ENCODE measurements around the gene SERGEF. TPM values are rescaled to one million over a fixed set of nuclear protein-coding genes. Genes with fewer than 3 reads are reported as not detected.

SERGEF gene
- total and polyA plus RNA-seq, 2 experiments from 2014 or later = 18.3 to 23.2 TPM

DNA sequence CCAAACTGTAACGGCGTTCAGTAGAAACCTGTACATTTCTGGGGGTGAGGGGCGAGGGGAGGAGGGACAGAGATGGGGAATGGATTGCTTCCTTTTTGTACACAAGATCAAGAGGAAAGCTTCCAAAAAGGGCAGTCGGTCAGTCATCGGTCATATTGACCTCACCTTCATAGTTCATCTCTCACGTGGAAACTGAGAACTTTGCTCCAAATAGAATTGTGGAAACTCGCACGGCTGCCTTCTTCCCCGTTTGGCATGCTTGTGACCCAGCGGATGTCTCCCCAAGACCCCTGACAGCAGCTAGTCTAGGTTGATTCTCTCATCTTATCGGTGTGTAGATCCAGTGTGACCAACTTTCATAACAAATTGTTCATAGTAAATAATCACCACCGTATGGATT, 230.7 kb downstream of the SERGEF start:
- Histone ChIP-seq H3K9me3 (ENCODE audit: low read depth) (no peaks in the 10 kb centered on the region), H3K36me3 (ENCODE audit: low read depth) (no peaks in the 10 kb centered on the region), H3K4me1 (ENCODE audit: insufficient read depth) (peaks cover 9% of the 10 kb centered on the region), H3K27ac (no peak overlapping the region), H2AFZ (no peak overlapping the region), H4K20me1 (ENCODE audit: insufficient read depth) (no peaks in the 10 kb centered on the region), H3K27me3 (replicated peaks; ENCODE audit: insufficient read depth) (no peaks in the 10 kb centered on the region; the same call in 1 of the 2 replicates), H3K9ac (no peak overlapping the region), H3K9me2 (ENCODE audit: insufficient read depth) (no peaks in the 10 kb centered on the region), H3K79me2 (ENCODE audit: insufficient read depth) (no peaks in the 10 kb centered on the region), H3K4me3 (no peak overlapping the region), H3F3A (ENCODE audit: insufficient read depth) (peaks cover 2% of the 10 kb centered on the region; the same call in 1 of the 2 replicates), H3K4me2 (ENCODE audit: unreplicated experiment) (no peak overlapping the region)
- in situ Hi-C loops (cut with MboI) = no loop called here
- no peak for DNase-seq
- TF ChIP-seq EZH2 (IDR thresholded peaks at IDR 0.05; ENCODE audit: insufficient read depth, poor library complexity, severe bottlenecking) (no peak), EZH2phosphoT487 (IDR thresholded peaks at IDR 0.05; ENCODE audit: insufficient read depth, low read depth) (no peak)
- WGBS, 2 experiments (ENCODE audit: low coverage in 1 of 2, low lambda C conversion rate in 2 of 2, missing lambda C conversion rate in 2 of 2) = 69 to 73% methylated on average over 11 to 12 of the region's 12 CpGs

DNA sequence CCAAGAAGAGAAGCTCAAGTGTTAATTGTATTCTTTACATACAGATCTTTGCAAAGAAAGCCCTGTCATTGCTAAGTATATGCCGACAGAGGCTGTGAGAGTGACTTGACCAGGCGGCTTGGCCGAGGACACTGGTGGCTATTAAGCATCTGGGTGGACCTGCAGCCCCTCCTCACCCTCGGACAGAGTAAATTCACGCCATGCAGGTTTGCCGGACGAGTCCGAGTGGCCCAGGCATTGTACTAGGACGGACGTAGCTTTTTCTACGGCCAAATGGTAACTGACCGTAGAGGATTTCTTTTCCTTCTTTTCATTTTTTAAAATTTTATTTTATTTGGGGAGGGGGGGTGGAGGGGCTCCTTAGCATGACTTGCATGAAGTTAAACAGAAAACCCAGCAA, 231.2 kb downstream of the SERGEF start:
- Histone ChIP-seq H3F3A (ENCODE audit: insufficient read depth) (no peaks in the 10 kb centered on the region), H3K36me3 (ENCODE audit: low read depth) (no peaks in the 10 kb centered on the region), H3K4me3 (no peak overlapping the region), H3K27me3 (replicated peaks; ENCODE audit: insufficient read depth) (no peaks in the 10 kb centered on the region; the same call in 1 of the 2 replicates), H4K20me1 (ENCODE audit: insufficient read depth) (no peaks in the 10 kb centered on the region), H3K4me1 (ENCODE audit: insufficient read depth) (peaks cover 4% of the 10 kb centered on the region), H2AFZ (no peak overlapping the region), H3K27ac (no peak overlapping the region), H3K9me3 (ENCODE audit: low read depth) (no peaks in the 10 kb centered on the region), H3K9me2 (ENCODE audit: insufficient read depth) (no peaks in the 10 kb centered on the region), H3K79me2 (ENCODE audit: insufficient read depth) (no peaks in the 10 kb centered on the region), H3K9ac (no peak overlapping the region), H3K4me2 (ENCODE audit: unreplicated experiment) (no peak overlapping the region)
- WGBS, 2 experiments (ENCODE audit: low coverage in 1 of 2, low lambda C conversion rate in 2 of 2, missing lambda C conversion rate in 2 of 2) = 74 to 82% methylated on average over 12 of the region's 12 CpGs
- no peak for DNase-seq
- TF ChIP-seq EZH2phosphoT487 (IDR thresholded peaks at IDR 0.05; ENCODE audit: insufficient read depth, low read depth) (no peak), EZH2 (IDR thresholded peaks at IDR 0.05; ENCODE audit: insufficient read depth, poor library complexity, severe bottlenecking) (no peak)
- in situ Hi-C loops (cut with MboI) = no loop called here

DNA sequence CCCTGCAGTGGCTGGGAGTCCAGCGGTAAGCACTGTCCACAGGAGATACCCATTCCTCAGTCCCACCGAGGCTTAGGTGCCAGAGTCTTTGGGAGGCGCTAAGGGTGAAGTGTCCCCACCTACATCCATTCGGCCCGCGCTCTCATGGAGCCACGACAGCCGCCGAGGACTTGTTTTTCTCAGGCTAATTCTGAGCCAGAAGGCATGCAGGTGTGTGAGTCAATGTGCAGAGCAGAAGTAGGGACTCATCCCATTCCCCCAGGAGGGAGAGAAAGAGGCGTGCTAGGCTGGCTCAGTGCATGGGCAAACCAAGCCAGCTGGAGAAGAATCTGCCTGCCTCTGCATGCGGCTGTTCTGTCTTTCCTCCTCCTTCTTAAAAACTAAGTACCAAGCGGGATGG, 231.6 kb downstream of the SERGEF start:
- H3K9me2 ChIP-seq (ENCODE audit: insufficient read depth) = no peaks in the 10 kb centered on the region

DNA sequence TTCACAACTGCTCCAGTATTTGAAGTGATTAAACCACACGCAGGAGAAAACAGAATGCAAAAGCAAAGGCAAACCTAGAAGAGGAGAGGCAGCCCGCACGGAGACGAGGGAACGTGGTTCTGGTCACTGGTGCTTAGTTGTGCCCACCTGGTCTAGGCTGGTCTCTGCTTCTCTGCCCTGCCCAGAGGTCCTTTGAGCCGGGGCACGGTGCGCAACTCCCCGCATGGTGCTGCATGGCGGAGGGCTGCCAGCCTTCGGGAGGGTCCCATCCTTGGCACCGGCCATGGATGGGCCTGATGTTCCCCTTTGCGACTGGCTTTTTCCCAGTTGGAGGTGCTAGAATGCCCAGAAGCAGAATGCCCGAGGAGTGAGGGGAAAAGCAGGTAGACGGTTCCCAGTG, 232.2 kb downstream of the SERGEF start:
- Histone ChIP-seq H3K9me2 (ENCODE audit: insufficient read depth) (no peaks in the 10 kb centered on the region), H3K9ac (no peak overlapping the region), H3K27ac (no peak overlapping the region), H4K20me1 (ENCODE audit: insufficient read depth) (no peaks in the 10 kb centered on the region), H3K36me3 (ENCODE audit: low read depth) (no peaks in the 10 kb centered on the region), H3K4me3 (no peak overlapping the region), H3F3A (ENCODE audit: insufficient read depth) (no peaks in the 10 kb centered on the region), H3K79me2 (ENCODE audit: insufficient read depth) (no peaks in the 10 kb centered on the region), H3K9me3 (ENCODE audit: low read depth) (no peaks in the 10 kb centered on the region), H2AFZ (no peak overlapping the region), H3K27me3 (replicated peaks; ENCODE audit: insufficient read depth) (no peaks in the 10 kb centered on the region; the same call in 1 of the 2 replicates), H3K4me2 (ENCODE audit: unreplicated experiment) (no peak overlapping the region), H3K4me1 (ENCODE audit: insufficient read depth) (no peaks in the 10 kb centered on the region)
- in situ Hi-C loops (cut with MboI) = no loop called here
- DNase-seq = no peak
- no peak for TF ChIP-seq EZH2 (IDR thresholded peaks at IDR 0.05; ENCODE audit: insufficient read depth, poor library complexity, severe bottlenecking)
- no peak for TF ChIP-seq EZH2phosphoT487 (IDR thresholded peaks at IDR 0.05; ENCODE audit: insufficient read depth, low read depth)
- 66 to 83% methylated on average over 15 of the region's 15 CpGs for WGBS, 2 experiments (ENCODE audit: low coverage in 1 of 2, low lambda C conversion rate in 2 of 2, missing lambda C conversion rate in 2 of 2)

More for the DNA sequence above, 231.6 kb downstream of the SERGEF start:
- no peak overlapping the region for H3K27ac ChIP-seq
- no peaks in the 10 kb centered on the region for H3F3A ChIP-seq (ENCODE audit: insufficient read depth)
- no peaks in the 10 kb centered on the region for H3K36me3 ChIP-seq (ENCODE audit: low read depth)
- H3K79me2 ChIP-seq (ENCODE audit: insufficient read depth) = no peaks in the 10 kb centered on the region
- H3K9ac ChIP-seq = no peak overlapping the region
- TF ChIP-seq EZH2phosphoT487 (IDR thresholded peaks at IDR 0.05; ENCODE audit: insufficient read depth, low read depth) (no peak), EZH2 (IDR thresholded peaks at IDR 0.05; ENCODE audit: insufficient read depth, poor library complexity, severe bottlenecking) (no peak)
- H3K4me1 ChIP-seq (ENCODE audit: insufficient read depth) = no peaks in the 10 kb centered on the region
- DNase-seq = no peak
- H3K4me2 ChIP-seq (ENCODE audit: unreplicated experiment) = no peak overlapping the region
- H3K4me3 ChIP-seq = no peak overlapping the region
- WGBS, 2 experiments (ENCODE audit: low coverage in 1 of 2, low lambda C conversion rate in 2 of 2, missing lambda C conversion rate in 2 of 2) = 55 to 56% methylated on average over 12 of the region's 12 CpGs
- in situ Hi-C loops (cut with MboI) = no loop called here
- H4K20me1 ChIP-seq (ENCODE audit: insufficient read depth) = no peaks in the 10 kb centered on the region
- no peaks in the 10 kb centered on the region for H3K9me3 ChIP-seq (ENCODE audit: low read depth)
- no peak overlapping the region for H2AFZ ChIP-seq
- no peaks in the 10 kb centered on the region; the same call in 1 of the 2 replicates for H3K27me3 ChIP-seq (replicated peaks; ENCODE audit: insufficient read depth)
